ENCODE measurements around the gene STAG3.

DNA sequence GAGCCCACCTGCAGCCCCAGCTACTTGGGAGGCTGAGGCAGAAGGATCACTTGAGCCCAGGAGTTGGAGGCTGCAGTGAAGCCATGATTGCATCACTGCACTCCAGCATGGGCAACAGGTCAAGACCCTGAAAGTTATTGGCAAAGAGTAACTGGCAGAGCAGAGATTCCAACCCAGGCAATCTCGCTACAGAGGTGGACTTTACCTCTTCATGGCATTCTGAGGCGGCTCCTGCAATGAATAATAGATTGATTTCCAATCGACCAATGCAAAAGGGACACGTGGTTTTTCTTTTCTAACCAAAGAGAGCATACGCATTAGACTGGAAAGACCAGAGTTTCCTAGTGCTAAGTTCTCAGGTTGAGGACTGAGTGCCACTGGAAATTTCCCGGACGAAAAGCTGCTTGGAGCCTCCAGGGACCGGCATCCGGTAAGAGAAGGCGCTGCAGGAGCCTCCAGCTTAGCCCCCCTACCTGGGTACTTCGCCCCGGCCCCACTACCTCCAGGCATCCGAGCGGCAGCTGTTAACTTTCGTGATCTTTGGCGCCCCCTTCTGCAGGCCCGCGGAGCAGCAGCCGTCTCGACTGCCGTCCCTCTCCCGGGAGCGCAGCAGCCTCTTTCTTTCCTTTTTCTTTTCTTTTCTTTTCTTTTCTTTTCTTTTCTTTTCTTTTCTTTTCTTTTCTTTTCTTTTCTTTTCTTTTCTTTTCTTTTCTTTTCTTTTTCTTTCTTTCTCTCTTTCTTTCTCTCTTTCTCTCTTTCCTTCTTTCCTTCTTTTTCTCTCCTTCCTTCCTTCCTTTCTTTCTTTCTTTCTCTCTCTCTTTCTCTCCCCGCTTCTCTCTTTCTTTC lies 46.9 kb upstream of the STAG3 start:
- TF ChIP-seq, protein P1, sequence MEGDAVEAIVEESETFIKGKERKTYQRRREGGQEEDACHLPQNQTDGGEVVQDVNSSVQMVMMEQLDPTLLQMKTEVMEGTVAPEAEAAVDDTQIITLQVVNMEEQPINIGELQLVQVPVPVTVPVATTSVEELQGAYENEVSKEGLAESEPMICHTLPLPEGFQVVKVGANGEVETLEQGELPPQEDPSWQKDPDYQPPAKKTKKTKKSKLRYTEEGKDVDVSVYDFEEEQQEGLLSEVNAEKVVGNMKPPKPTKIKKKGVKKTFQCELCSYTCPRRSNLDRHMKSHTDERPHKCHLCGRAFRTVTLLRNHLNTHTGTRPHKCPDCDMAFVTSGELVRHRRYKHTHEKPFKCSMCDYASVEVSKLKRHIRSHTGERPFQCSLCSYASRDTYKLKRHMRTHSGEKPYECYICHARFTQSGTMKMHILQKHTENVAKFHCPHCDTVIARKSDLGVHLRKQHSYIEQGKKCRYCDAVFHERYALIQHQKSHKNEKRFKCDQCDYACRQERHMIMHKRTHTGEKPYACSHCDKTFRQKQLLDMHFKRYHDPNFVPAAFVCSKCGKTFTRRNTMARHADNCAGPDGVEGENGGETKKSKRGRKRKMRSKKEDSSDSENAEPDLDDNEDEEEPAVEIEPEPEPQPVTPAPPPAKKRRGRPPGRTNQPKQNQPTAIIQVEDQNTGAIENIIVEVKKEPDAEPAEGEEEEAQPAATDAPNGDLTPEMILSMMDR (IDR thresholded peaks at IDR 0.05), result peak; percentile 98
- no peak for TF ChIP-seq EZH2 (IDR thresholded peaks at IDR 0.05; ENCODE audit: borderline replicate concordance, insufficient read depth, low read depth, low read length, poor library complexity, severe bottlenecking)
